HAP-1 (cell line): ENCODE measurements around the gene USP24.
"Not testable (repeated sequence)": the region's sequence is repeated elsewhere in the genome, so short reads cannot be mapped to it uniquely, and the experiment has no call there.

Experiments used
- DNase-seq, 2 experiments: peaks; one replicate each; pipeline ENCODE4 v3.0.0-alpha.2; 2016 to 2020; ENCODE audit warnings: low spot score in 2 of 2
- H3K27me3 ChIP-seq: fragments of 250-450 bp; sonication (Bioruptor Pico); 2 replicates; pipeline ENCODE4 v1.5.1; 2020; ENCODE audit warnings: low read depth, mild to moderate bottlenecking, moderate library complexity
- H3K36me3 ChIP-seq: fragments of 250-450 bp; sonication (Bioruptor Pico); replicated peaks from 2 replicates; pipeline ENCODE4 v1.5.1; 2020; ENCODE audit warnings: mild to moderate bottlenecking
- H3K4me1 ChIP-seq: fragments of 250-450 bp; sonication (Bioruptor Pico); 2 replicates; pipeline ENCODE4 v1.5.1; 2020; ENCODE audit warnings: mild to moderate bottlenecking
- H3K4me3 ChIP-seq: fragments of 250-450 bp; sonication (Bioruptor Pico); 2 replicates; pipeline ENCODE4 v1.5.1; 2020; ENCODE audit warnings: mild to moderate bottlenecking, moderate library complexity
- H3K9me3 ChIP-seq: fragments of 250-450 bp; sonication (Bioruptor Pico); 2 replicates; pipeline ENCODE4 v1.5.1; 2020; ENCODE audit warnings: mild to moderate bottlenecking, moderate library complexity
- in situ Hi-C: fragments of 300-500 bp; cut with MboI; formaldehyde crosslinking; loops from 3 replicates; pipeline ENCODE4 v1.14.3; 2020; ENCODE audit warnings: low sequenced_read_pairs, inconsistent platforms, mixed read lengths

The USP24 gene

DNA sequence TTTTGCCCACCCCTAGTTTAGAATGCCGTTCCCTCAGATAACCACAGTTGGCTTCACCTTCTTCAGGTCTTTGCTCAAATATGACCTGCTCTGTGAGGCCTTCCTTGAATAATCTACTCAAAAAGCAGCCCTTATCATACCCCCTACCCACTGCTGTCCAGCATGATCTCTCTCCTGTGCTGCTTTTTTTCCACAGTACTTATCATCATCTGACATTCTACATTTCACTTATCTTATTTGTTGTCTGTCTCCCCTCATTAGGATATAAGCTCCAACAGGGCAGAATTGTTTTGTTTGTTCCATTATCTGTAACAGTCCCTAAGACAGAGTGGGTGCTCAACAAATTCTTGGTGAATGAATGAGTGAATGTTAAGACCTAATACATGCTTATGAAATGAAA lies 18.1 kb downstream of the USP24 start:
- no peaks in the 10 kb centered on the region for H3K27me3 ChIP-seq
- no peaks in the 10 kb centered on the region; the same call in 1 of the 2 replicates for H3K4me1 ChIP-seq
- in situ Hi-C loops, result no loop called here
- no peaks in the 10 kb centered on the region for H3K9me3 ChIP-seq
- no peak overlapping the region for H3K4me3 ChIP-seq
- no peak for DNase-seq
- H3K36me3 ChIP-seq, result peaks cover 12% of the 10 kb centered on the region

DNA sequence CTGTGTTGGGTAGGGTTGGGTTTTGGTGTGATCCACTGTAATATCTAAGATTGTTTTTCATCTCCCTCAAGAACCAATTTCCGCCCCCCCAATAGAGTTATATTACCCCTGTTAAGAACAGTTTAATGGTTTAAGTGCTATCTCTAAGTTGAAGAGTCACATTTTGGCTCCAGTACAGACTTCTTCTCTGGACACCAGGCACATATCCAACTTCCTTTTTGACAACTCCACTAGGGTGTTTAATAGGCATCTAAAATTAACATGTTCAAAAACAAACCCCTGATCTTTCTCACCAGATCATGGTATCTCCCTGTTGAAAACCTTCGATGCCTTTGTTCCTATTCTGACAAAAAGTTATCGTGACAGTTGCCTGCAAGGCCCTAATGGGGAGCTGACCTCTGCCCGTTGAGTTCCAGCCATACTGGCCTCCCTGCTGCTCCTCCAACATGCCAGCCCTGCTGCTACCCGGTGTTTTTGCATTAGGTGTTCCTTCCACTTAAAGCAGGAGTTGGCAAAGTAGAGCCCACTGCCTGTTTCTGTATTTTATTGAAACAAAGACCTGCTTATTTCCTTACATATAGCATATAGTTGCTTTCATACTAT lies 18.6 kb downstream of the USP24 start:
- no peaks in the 10 kb centered on the region; the same call in 1 of the 2 replicates for H3K4me1 ChIP-seq
- no peak for DNase-seq
- no peaks in the 10 kb centered on the region for H3K9me3 ChIP-seq
- H3K36me3 ChIP-seq, result peaks cover 12% of the 10 kb centered on the region
- no peak overlapping the region for H3K4me3 ChIP-seq
- H3K27me3 ChIP-seq, result no peaks in the 10 kb centered on the region
- in situ Hi-C loops, result no loop called here

DNA sequence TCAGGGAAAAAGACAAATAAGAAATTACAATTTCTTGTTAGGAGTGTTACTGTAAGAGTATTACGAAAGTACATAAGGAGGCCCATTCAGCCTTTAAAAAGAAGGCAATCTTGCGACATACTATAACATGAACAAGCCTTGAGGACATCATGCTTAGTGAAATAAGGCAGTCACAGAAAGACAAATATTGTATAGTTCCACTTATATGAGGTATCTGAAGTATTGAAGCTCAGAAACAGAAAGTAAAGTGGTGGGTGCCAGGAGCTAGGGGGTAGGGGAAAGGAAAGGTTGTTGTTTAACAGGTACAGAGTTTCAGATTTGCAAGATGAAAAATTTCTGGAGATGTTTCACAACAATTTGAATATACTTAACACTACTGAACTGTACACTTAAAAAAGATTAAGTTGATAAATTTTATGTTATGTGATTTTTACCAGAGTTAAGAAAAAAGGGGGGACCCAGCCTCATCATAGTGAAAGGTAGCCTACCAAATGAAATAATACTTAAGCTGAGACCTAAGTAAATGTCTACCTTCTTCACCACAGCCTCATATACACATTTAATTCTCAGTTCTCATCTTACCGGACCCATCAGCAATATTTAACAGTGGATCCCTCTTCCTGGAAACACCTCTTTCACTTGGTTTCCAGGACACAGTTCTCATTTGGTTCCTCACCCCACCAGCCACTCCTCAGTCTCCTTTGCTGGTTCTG lies 19.5 kb downstream of the USP24 start:
- H3K27me3 ChIP-seq, result no peaks in the 10 kb centered on the region
- in situ Hi-C loops, result no loop called here

DNA sequence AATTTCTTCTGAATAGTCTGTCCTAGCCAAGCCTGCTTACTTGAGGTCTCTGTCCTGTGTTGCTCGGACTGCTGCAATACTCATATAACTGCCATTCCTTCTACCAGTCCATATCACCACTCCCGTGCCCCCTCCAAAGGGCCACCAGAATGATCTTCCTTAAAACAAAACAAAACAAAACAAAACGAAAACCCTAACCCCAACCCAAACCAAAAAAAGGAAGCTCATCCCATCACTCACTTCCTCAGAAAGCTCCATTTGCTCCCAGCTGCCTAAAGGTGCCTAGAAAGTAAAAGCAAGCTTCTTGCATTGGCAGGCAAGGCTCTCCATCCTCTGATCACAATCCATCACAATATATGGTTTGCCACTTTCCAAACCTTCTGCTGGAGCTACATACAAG lies 20.3 kb downstream of the USP24 start:
- in situ Hi-C loops, result no loop called here
- DNase-seq, result no peak
- peaks cover 12% of the 10 kb centered on the region for H3K36me3 ChIP-seq
- H3K9me3 ChIP-seq, result no peaks in the 10 kb centered on the region
- H3K27me3 ChIP-seq, result no peaks in the 10 kb centered on the region
- no peak overlapping the region for H3K4me3 ChIP-seq
- no peaks in the 10 kb centered on the region; the same call in 1 of the 2 replicates for H3K4me1 ChIP-seq

More for the DNA sequence above, 19.5 kb downstream of the USP24 start:
- Histone ChIP-seq H3K4me3 (no peak overlapping the region), H3K9me3 (no peaks in the 10 kb centered on the region), H3K36me3 (peaks cover 12% of the 10 kb centered on the region), H3K4me1 (no peaks in the 10 kb centered on the region; the same call in 1 of the 2 replicates)
- no peak for DNase-seq

DNA sequence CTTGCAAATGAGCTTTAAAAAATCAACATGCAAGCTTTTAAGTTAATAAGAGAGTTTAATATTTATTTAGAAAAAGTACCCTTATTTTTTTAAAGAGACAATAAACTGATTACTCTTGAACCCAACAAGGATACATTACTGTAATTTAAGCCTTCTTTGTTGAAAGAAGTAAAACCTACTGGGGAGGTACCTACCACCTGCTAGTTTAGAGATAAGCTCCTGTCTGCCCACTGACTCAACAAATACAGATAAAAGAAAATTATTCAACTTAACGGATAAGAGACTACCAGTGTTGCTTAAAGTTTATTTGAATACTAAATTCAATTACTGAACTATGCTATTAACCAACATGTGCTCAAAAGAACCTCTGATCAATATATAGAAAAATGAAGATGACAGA lies 23.1 kb downstream of the USP24 start:
- Histone ChIP-seq H3K9me3 (no peaks in the 10 kb centered on the region), H3K4me3 (no peak overlapping the region), H3K4me1 (no peaks in the 10 kb centered on the region; the same call in 1 of the 2 replicates), H3K36me3 (peaks cover 7% of the 10 kb centered on the region; the same call in 1 of the 2 replicates), H3K27me3 (no peaks in the 10 kb centered on the region)
- in situ Hi-C loops, result no loop called here
- no peak for DNase-seq

DNA sequence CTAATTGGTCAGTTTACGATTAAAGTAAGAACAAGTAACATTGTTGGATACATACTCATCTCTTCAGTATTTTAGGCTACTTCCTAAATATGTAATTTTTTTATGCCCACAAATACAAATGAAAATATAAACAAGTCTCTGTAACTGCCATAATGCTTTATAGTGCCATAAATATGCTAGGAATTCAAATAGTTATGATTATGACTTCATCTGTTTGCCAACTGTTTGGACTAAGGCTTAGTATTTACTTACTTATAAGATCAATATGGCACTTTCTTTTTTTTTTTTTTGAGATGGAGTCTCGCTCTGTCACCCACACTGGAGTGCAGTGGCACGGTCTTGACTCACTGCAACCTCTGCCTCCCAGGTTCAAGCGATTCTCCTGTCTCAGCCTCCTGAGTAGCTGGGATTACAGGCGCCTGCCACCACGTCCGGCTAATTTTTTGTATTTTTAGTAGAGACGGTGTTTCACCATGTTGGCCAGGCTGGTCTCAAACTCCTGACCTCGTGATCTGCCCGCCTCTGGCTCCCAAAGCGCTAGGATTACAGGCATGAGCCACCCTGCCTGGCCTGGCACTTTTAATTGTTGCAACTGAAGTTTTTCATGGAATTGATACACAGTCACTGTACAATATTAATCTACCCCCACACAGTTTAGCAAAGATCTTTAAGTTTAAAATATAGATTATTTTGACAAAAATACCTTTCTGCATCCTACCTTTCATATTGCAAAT lies 23.8 kb downstream of the USP24 start:
- H3K4me3 ChIP-seq, DNase-seq, H3K27me3 ChIP-seq, H3K4me1 ChIP-seq, H3K9me3 ChIP-seq, H3K36me3 ChIP-seq, in situ Hi-C loops: not testable (repeated sequence)

DNA sequence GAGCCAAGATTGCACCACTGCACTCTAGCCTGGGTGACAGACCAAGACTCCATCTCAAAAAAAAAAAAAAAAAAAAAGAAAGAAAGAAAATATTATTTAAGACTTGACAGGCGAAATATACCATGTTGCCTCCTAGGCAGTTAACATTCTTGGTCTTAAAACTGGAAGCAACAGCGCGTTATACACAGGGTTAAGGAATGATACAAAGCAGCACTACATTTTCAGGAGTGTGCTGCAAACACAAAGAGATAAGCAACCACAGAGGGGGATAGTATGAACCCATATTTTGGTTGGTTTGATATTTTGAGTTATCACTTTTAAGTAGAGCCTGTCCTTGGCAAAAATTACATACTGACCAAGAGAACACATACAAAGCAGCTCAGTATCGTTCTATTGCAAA lies 25.1 kb downstream of the USP24 start:
- in situ Hi-C loops, result no loop called here
- H3K36me3 ChIP-seq, result peaks cover 7% of the 10 kb centered on the region; the same call in 1 of the 2 replicates

GRCh38 chr1:55188909-55189308 lies 26.3 kb downstream of the USP24 start:
- Histone ChIP-seq H3K4me3 (no peak overlapping the region), H3K4me1 (no peaks in the 10 kb centered on the region; the same call in 1 of the 2 replicates), H3K36me3 (0 out of 2 replicates have a peak, but pooled peaks cover 5% of the 10 kb centered on the region), H3K27me3 (no peaks in the 10 kb centered on the region), H3K9me3 (0 out of 2 replicates have a peak, but pooled peaks cover 2% of the 10 kb centered on the region)
- in situ Hi-C loops, result no loop called here
- DNase-seq, result no peak

More for the DNA sequence above, 25.1 kb downstream of the USP24 start:
- no peak for DNase-seq
- Histone ChIP-seq H3K4me1 (no peaks in the 10 kb centered on the region; the same call in 1 of the 2 replicates), H3K4me3 (no peak overlapping the region), H3K9me3 (no peaks in the 10 kb centered on the region), H3K27me3 (no peaks in the 10 kb centered on the region)

DNA sequence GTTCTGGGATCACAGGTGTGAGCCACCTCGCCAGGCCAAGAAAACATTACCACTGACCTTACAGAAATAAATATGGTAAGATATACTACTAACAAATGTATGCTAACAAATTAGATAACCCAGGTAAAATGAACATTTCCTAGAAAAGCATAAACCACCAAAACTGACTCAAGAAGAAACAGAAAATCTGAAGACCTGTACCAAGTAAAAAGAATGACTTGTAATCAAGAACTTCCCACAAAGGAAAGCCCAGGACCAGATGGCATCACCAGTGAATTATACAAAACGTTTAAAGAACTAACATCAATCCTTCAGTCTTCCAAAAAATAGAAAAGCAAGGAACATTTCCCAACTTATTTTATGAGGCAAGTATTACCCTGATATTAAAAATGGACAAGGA lies 29.3 kb downstream of the USP24 start:
- peaks cover 2% of the 10 kb centered on the region; the same call in 1 of the 2 replicates for H3K9me3 ChIP-seq
- H3K4me1 ChIP-seq, result no peaks in the 10 kb centered on the region; the same call in 1 of the 2 replicates
- no peaks in the 10 kb centered on the region for H3K36me3 ChIP-seq
- H3K4me3 ChIP-seq, result no peak overlapping the region
- H3K27me3 ChIP-seq, result no peaks in the 10 kb centered on the region
- no peak for DNase-seq
- in situ Hi-C loops, result no loop called here

DNA sequence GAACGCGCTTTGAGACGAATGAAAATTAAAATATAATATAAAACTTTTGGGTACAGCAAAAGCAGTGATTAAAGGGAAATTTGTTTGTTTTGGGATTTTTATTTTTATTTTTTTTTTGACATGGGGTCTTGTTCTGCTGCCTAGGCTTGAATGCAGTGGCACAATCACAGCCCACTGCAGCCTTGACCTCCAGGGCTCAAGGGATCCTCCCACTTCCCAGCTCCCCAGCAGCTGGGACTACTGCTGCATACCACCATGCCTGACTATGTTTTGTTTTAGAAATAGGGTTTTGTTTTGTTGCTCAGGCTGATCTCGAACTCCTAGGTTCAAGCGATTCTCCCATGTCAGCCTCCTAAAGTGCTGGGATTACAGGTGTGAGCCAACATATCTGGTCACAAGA lies 30.3 kb downstream of the USP24 start:
- DNase-seq, result no peak
- in situ Hi-C loops, result no loop called here
- H3K4me3 ChIP-seq, result no peak overlapping the region
- peaks cover 2% of the 10 kb centered on the region; the same call in 1 of the 2 replicates for H3K9me3 ChIP-seq
- no peaks in the 10 kb centered on the region for H3K27me3 ChIP-seq
- no peaks in the 10 kb centered on the region for H3K36me3 ChIP-seq
- H3K4me1 ChIP-seq, result no peaks in the 10 kb centered on the region; the same call in 1 of the 2 replicates

GRCh38 chr1:55181666-55182065 lies 33.5 kb downstream of the USP24 start:
- Histone ChIP-seq H3K4me1 (no peaks in the 10 kb centered on the region), H3K4me3 (no peak overlapping the region), H3K27me3 (no peaks in the 10 kb centered on the region), H3K36me3 (peaks cover 4% of the 10 kb centered on the region; the same call in 1 of the 2 replicates), H3K9me3 (peaks cover 2% of the 10 kb centered on the region; the same call in 1 of the 2 replicates)
- in situ Hi-C loops, result no loop called here
- DNase-seq, result no peak

- H3K27me3 ChIP-seq, result no peaks in the 10 kb centered on the region
- peaks cover 4% of the 10 kb centered on the region; the same call in 1 of the 2 replicates for H3K36me3 ChIP-seq
- no peaks in the 10 kb centered on the region for H3K4me1 ChIP-seq
- H3K9me3 ChIP-seq, result peaks cover 2% of the 10 kb centered on the region; the same call in 1 of the 2 replicates
- in situ Hi-C loops, result no loop called here
- no peak overlapping the region for H3K4me3 ChIP-seq
- DNase-seq, result no peak
Measured at GRCh38 chr1:55180075-55180670, 35.0 kb downstream of the USP24 start.

DNA sequence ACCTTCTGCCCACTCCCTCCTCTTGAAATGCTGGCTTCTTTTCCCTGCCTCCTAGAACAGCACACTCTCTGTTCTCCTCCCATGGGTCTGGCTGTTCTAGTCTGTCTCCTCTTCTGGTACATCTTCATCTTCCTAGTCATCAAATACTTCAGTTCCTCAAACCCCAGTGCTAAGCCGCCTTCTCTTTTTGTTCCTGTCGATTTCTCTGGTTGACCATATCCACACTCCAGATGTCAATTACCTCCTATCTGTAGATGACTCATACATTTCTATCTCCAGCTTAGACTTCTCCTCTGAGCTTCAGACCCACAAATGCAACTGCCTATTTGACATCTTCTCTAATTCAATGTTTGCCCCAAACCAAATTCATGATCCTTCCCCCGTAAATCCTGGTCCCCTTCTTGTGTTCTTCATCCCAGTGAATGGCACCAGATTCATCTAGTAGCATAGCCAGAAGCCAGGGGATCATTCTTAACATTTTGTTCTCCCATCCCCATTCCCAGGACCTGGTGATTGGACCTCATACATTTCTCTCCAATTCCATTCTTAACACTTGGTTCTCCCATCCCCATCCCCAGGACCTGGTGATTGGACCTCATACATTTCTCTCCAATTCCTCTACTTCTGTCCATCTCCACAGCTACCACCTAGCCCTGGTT lies 35.9 kb downstream of the USP24 start:
- peaks cover 2% of the 10 kb centered on the region; the same call in 1 of the 2 replicates for H3K4me1 ChIP-seq
- H3K9me3 ChIP-seq, result no peaks in the 10 kb centered on the region; the same call in 1 of the 2 replicates
- H3K27me3 ChIP-seq, result no peaks in the 10 kb centered on the region
- DNase-seq, result no peak
- H3K4me3 ChIP-seq, result no peak overlapping the region
- in situ Hi-C loops, result no loop called here
- H3K36me3 ChIP-seq, result peaks cover 4% of the 10 kb centered on the region; the same call in 1 of the 2 replicates
